ENCODE results near the gene SNX25.

The SNX25 gene

DNA sequence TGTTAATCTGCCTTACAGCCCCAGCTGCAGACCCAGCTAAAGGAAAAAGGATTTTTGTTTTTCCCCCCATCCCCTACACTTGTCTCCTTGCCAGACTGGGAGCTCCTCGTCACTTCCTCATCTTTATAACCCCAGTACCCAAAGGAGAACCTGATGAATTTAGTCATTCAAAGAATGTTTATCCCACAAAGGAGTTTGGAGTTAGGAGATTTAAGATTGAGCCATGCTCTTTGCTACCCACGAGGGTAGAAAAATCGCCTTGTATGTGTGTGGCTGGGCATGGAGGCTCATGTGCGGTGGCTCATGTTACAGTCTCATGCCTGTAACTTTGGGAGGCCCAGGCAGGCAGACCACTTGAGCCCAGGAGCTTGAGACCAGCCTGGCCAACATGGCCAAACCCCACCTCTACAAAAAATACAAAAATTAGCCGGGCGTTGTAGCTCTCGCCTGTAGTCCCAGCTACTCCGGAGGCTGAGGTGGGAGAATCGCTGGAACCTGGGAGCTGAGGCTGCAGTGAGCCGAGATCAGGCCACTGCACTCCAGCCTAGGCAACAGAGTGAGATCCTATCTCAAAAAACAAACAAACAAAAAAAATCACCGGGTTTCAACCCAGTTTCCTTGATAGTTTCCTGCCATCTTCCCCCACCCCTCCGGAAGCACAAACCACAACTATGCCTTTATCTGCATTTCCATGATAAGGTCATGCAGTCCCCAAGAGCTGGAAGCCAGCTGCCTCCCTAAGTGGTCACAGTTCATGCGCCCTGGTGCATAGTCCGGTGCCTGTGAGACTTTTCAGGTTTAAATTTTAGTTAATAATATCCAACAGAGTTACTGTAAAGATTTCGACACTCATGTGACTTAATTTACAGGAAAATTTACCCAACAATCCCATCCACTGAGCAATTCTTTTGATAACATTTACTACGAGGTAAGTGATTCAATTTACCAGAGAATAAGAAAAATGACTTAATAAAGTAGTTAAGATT lies 7.1 kb upstream of the SNX25 start:
- no peak for TF ChIP-seq CTCF (conservative IDR thresholded peaks at IDR 0.05)
- H3K27ac ChIP-seq, result peak overlapping the region; percentile 98

GRCh38 chr4:185202984-185203485 lies 6.4 kb upstream of the SNX25 start:
- TF ChIP-seq CTCF (conservative IDR thresholded peaks at IDR 0.05), result no peak
- peak overlapping the region; percentile 98 for H3K27ac ChIP-seq

DNA sequence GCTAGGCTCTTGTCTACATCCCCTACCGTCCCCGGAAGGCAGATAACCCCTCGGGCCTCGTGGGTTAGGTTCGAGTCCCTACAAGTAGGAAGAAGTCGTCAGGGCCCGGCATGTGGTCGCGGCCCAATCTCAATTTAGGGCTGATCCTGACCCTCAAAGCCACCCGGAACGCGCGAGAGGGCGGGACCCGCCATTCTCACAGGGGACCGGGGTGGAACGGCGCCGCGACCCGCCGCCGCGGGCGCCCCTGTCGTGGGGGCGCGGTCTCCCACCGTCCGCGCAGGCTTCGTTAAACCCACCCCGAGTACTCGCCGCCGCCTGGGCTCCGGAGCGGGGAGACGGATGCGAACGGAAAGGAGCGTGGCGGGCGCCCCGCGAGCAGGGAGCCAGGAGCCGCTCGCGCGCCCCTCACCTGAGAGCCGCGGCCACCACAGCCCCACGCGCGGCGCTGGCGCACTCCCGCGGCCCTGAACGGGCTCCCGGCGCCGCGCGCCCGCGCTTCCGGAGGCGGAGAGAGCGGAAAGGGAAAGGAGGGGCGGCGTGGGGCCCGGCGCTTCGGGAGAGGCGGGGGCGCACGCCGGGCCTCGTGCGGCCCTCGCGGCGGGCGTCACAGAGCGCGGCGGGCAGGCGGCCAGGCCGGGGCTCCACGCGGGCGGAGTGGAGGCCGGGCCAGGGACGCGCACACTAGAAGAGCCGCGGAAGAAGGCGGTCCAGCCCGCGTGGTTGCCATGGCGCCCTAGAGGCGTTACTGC lies 5.7 kb upstream of the SNX25 start, which contains the start of gene CFAP97:
CFAP97 (minus strand) TSS at position 515 of the 752 bp plus-strand sequence. CDS start 12,804 bp downstream, outside the sequence.
- TF ChIP-seq CTCF (conservative IDR thresholded peaks at IDR 0.05), result no peak
- peak within 1 kb of the TSS; percentile 98 for H3K27ac ChIP-seq

GRCh38 chr4:185204238-185204910 lies 5.0 kb upstream of the SNX25 start:
- TF ChIP-seq CTCF (conservative IDR thresholded peaks at IDR 0.05), result no peak
- peak overlapping the region; percentile 98 for H3K27ac ChIP-seq

GRCh38 chr4:185205073-185205472 lies 4.3 kb upstream of the SNX25 start:
- H3K27ac ChIP-seq, result peak overlapping the region; percentile 98

- H3K27ac ChIP-seq, result peak overlapping the region; percentile 98
- TF ChIP-seq CTCF (conservative IDR thresholded peaks at IDR 0.05), result no peak
Observed at GRCh38 chr4:185205697-185206342, 3.6 kb upstream of the SNX25 start.

DNA sequence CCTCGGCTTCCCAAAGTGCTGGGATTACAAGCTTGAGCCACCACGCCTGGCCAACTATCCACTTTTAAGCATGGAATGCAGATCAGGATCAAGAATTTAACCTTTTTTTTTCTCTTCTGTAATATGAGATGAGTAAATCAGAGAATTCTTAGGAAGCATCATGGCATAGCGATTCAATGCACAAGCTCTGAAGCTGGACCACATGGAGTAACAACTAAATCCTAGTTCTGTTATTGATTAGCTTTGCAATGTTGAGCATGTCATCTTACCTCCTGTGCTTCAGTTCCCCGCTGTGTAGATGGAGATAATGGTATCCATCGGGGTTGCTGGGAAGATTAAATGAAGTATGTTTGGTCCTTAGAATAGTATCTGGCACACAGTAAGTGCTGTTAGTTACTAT lies 1.9 kb upstream of the SNX25 start:
- no peak for TF ChIP-seq CTCF (conservative IDR thresholded peaks at IDR 0.05)
- H3K27ac ChIP-seq, result no peak overlapping the region

GRCh38 chr4:185209852-185210101 lies 379 bp downstream of the SNX25 start:
- H3K27ac ChIP-seq, result peak overlapping the region; percentile 85

Data from VCaP (cell line).